Sciatic nerve (tissue), 2 donors: Measurements from ENCODE around the gene OTC. TPM values are rescaled to one million over a fixed set of nuclear protein-coding genes. Genes with fewer than 3 reads are reported as not detected.

Source experiments
- ATAC-seq: fragments of 200-7000 bp; cut with Tn5 transposase; one replicate; pipeline ENCODE4 v1.9.1; 2020; ENCODE audit warnings: mild to moderate bottlenecking, moderate library complexity
- DNase-seq: peaks from one replicate; pipeline ENCODE4 v3.0.0-alpha.2; 2020; ENCODE audit warnings: low spot score
- intact Hi-C: fragments of 100-400 bp; cut with DNase I; formaldehyde crosslinking; loops from one replicate; pipeline ENCODE4 v1.14.2; 2022
- total RNA-seq: library from RNA; stranded (reverse); fragmentation: NEBNext Ultra II Directional; extraction: Animal tissue kit (Norgen Biotek cat#: 25700); gene quantifications from one replicate; pipeline ENCODE4 v1.2.1, GENCODE V29; 2021
- donor health status: DM: no; HTN: no; CAD: no.
- donor health status: DM: no; HTN: no; CAD: no.

OTC gene
- total RNA-seq, 1 donor from 2014 or later: 0.36 TPM

DNA sequence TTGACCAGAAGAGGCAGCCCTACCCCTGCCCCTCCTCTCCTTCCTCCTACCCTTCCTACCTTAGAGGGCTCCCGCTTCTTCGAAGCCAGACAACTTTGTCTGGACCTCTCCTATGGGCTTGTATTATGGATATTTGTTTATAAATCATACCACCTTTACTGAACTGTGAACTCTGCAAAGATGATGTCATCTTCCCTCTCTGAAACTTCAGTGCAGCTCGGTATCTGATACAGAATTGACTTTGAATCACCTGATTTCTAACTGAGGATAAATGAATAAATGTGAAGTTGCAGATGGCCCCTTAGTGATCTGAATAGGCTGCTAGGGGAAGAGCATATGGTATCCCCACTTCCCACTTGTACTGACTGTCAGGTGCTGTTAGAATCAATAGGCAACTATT, 1.1 kb upstream of the OTC start:
- intact Hi-C loops: no loop called here
- DNase-seq (no peak), ATAC-seq (no peak)

GRCh38 chrX:38356401-38356800, 4.0 kb downstream of the OTC start:
- no peak for ATAC-seq
- intact Hi-C loops: no loop called here
- no peak for DNase-seq

DNA sequence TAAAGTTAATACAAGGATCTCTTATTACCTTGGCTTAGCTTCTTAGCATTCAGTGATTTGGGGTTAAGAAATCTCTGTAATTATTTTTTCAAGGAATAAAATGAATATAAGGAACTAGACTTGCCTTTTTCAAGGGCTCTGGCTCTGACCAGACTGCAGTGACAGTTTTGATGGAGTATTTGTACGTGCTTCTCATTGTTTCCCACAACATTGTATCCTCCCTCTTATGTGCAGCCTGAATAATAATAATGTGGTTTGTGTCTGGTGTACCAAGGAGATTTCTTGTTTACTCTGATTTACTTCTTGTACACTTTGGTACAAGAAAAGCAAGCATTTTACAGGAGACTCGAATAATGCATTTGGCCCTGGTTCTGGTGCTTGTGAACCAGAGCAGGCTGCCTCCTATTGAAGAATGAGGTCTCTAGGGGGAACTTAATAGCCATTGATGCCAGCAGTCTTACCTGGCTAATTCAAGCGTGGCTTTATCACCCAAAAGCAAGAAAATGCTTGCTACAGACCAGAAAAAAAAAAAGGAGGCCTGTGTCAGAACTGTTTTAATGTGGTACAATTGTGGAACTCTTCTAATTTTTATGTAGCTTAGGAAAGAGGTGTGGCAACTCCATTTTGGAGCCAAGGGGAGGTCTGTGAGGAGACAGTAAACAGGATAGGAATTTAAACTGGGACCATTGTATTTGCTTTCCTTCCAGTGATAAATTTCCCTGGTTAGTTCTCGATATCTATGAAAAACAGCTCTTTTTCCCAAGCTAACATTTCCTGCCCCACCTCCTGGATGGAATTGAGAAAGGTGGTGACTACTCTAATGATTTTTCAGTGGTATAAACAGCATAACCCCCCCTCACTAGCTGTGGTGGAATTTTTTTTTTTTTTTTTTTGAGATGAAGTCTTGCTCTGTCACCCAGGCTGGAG, 5.6 kb downstream of the OTC start:
- ATAC-seq (no peak), DNase-seq (no peak)
- intact Hi-C loops: no loop called here

GRCh38 chrX:38363046-38363445, 10.6 kb downstream of the OTC start:
- DNase-seq: no peak
- ATAC-seq: no peak
- intact Hi-C loops: no loop called here

GRCh38 chrX:38365954-38366353, 13.6 kb downstream of the OTC start:
- intact Hi-C loops: no loop called here
- no peak for ATAC-seq

DNA sequence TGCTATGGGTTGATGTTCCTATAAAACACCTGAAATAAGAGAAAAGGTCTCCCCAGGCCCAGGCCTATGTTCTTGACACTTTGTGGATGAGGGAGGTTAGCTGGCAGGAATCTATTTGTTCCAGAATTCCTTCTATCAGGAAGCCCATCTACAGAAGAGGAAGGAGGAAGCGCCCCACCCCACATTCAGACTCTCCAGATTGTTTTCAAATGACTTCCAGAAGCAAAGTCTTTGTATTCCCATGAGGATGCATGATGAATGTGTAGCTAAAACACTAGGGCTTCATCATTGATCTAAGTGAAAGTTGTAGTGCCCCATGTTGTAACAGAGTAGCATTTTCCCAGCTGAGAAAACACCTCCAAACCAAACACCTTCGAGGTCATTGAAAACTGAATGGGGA, 16.4 kb downstream of the OTC start:
- no peak for ATAC-seq

More at GRCh38 chrX:38365954-38366353, 13.6 kb downstream of the OTC start:
- DNase-seq: no peak

GRCh38 chrX:38371641-38372040, 19.2 kb downstream of the OTC start:
- no peak for DNase-seq
- intact Hi-C loops: no loop called here
- ATAC-seq: no peak

More for the DNA sequence above, 16.4 kb downstream of the OTC start:
- no peak for DNase-seq
- intact Hi-C loops: no loop called here

GRCh38 chrX:38374431-38374830, 22.0 kb downstream of the OTC start:
- no peak for ATAC-seq
- DNase-seq: no peak
- intact Hi-C loops: no loop called here

- no peak for ATAC-seq
- no peak for DNase-seq
- intact Hi-C loops: no loop called here
Observed at GRCh38 chrX:38375891-38376290, 23.5 kb downstream of the OTC start.

GRCh38 chrX:38376747-38377146, 24.3 kb downstream of the OTC start:
- DNase-seq: no peak
- no peak for ATAC-seq
- intact Hi-C loops: no loop called here

GRCh38 chrX:38379088-38379487, 26.7 kb downstream of the OTC start:
- DNase-seq: no peak
- intact Hi-C loops: no loop called here

DNA sequence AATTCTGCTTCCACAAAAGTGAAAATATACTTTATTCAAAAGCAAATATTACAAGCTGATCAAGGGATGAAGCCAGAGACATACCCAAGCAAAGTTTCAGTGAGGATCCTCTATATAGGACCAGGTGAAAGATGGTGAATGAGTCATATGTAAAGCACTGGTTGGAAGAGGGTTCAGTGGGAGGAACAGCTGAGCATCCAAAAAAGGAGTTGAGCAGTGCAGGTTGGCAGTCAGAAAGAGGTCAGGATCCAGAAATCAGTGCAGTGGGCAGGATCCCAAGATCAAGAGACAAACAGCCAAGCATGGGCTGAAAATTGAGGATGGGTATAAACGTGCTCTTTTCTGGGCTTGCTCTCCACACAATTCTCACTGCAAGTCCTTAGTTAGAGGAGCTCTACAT, 30.3 kb downstream of the OTC start:
- intact Hi-C loops: no loop called here
- no peak for ATAC-seq
- DNase-seq: no peak

More at GRCh38 chrX:38379088-38379487, 26.7 kb downstream of the OTC start:
- ATAC-seq: no peak

- DNase-seq: no peak
- no peak for ATAC-seq
- intact Hi-C loops: no loop called here
Observed at GRCh38 chrX:38400389-38400910, 48.0 kb downstream of the OTC start.

- intact Hi-C loops: no loop called here
- no peak for DNase-seq
- no peak for ATAC-seq
Observed at GRCh38 chrX:38402118-38402517, 49.7 kb downstream of the OTC start.

- intact Hi-C loops: no loop called here
- DNase-seq (no peak), ATAC-seq (no peak)
Observed at GRCh38 chrX:38403834-38404233, 51.4 kb downstream of the OTC start.

DNA sequence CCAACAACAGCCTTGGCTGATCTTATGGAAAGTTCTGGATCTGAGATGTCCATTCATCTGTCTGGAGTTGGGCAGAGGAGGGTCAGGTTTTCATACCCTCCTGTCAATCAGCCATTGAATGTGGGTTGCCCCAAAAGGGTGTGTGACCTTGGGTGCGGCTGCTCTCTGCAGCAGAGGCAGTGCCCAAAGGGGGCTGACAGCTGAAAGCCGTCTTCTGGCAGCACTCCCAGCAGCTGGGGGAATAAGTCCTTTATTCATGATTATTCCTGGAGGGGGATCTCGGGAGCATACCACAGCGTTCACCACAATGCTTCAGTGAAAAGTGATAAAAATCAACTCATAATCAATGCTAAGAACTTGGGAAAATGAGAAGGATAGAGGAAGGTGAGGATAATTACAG, 54.7 kb downstream of the OTC start:
- no peak for DNase-seq
- ATAC-seq: no peak

DNA sequence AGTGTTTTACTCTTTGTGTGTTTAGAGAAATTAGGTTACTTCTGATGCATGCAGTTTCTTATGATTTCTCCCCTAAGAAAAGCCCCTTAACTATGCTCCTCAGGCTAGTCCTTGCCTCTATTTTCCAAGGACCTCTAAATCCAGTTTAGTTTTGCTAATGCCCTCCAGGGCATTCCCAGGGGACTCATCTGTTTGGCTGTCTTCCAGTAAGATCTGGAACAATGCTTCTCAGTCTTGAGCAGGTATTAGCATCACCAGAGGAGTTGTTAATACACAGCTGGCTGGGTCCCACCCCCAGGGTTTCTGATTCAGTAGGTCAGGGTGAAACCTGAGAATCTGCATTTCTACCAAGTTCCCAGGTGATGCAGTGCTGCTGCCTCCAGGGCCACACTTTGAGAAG, 56.9 kb downstream of the OTC start:
- DNase-seq (no peak), ATAC-seq (no peak)
- intact Hi-C loops: no loop called here

More for the DNA sequence above, 54.7 kb downstream of the OTC start:
- intact Hi-C loops: no loop called here

DNA sequence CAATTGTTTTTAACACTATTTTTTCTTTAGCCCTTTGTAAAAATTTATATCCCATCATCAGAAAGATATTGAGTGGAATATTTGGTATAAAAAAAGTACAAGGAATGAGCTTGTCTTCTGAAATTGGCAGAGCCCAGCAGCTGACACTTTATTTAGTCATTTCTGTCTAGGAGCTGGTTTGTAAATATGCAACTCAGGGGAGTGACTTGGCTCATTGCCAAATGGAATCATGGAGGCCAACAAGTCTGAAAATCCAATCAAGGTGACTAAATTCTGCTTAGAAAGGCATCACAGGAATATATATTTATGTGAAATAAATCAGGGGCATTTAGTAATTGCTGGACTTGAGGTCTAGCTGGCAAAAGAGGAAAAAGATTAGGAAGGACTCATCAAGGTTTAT, 74.4 kb downstream of the OTC start:
- intact Hi-C loops: no loop called here
- DNase-seq (no peak), ATAC-seq (no peak)

GRCh38 chrX:38431525-38431924, 79.1 kb downstream of the OTC start:
- ATAC-seq: no peak
- intact Hi-C loops: no loop called here
- no peak for DNase-seq

- no peak for ATAC-seq
- intact Hi-C loops: no loop called here
- DNase-seq: no peak
Observed at GRCh38 chrX:38435130-38435529, 82.7 kb downstream of the OTC start.

DNA sequence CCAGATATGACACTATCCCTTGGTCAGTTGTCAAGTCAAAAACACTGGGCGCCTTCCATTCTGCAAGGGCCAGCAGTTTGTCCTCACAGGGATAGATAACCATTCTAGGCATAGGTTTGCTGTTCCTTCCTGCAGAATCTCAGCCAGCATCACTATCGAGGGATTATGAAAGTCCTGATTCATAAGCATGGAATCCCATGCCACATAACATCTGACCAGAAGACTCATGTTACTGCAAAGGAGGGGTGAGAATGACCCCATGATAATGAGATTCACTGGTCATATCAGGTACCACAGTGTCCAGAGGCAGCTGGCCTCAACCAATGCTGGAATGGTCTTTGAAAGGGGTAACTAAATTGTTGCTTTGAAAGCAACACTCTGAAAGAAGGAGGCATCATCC, 84.7 kb downstream of the OTC start:
- no peak for ATAC-seq

More for the DNA sequence above, 84.7 kb downstream of the OTC start:
- intact Hi-C loops: no loop called here
- no peak for DNase-seq
